ENCODE data around the gene TPK1.
"Not testable (repeated sequence)": the region's sequence is repeated elsewhere in the genome, so short reads cannot be mapped to it uniquely, and the experiment has no call there.

The TPK1 gene

GRCh38 chr7:144780071-144780608, 55.7 kb downstream of the TPK1 start:
- no peak overlapping the region for H3K4me3 ChIP-seq (ENCODE audit: low read depth, low read length)
- TF ChIP-seq CTCF (IDR thresholded peaks at IDR 0.05; ENCODE audit: borderline replicate concordance, insufficient read depth, low read depth, low read length) = no peak

DNA sequence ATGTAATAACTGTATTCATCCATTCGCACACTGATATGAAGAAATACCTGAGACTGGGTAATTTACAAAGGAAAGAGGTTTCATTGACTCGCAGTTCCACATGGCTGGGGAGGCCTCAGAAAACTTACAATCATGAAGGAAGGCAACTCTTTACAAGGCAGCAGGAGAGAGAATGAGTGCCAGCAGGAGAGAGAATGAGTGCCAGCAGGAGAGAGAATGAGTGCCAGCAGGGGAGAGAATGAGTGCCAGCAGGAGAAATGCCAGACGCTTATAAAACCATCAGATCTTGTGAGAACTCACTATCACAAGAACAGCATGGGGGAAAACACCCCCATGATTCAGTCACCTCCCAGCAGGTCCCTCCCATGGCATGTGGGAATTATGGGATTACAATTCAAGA, 58.0 kb downstream of the TPK1 start:
- not testable (repeated sequence) for H3K4me3 ChIP-seq (ENCODE audit: low read depth, low read length)

GRCh38 chr7:144777005-144777839, 58.6 kb downstream of the TPK1 start:
- no peak overlapping the region for H3K4me3 ChIP-seq (ENCODE audit: low read depth, low read length)
- TF ChIP-seq CTCF (IDR thresholded peaks at IDR 0.05; ENCODE audit: borderline replicate concordance, insufficient read depth, low read depth, low read length) = no peak

GRCh38 chr7:144776447-144776846, 59.4 kb downstream of the TPK1 start:
- TF ChIP-seq CTCF (IDR thresholded peaks at IDR 0.05; ENCODE audit: borderline replicate concordance, insufficient read depth, low read depth, low read length) = no peak
- H3K4me3 ChIP-seq (ENCODE audit: low read depth, low read length) = no peak overlapping the region

DNA sequence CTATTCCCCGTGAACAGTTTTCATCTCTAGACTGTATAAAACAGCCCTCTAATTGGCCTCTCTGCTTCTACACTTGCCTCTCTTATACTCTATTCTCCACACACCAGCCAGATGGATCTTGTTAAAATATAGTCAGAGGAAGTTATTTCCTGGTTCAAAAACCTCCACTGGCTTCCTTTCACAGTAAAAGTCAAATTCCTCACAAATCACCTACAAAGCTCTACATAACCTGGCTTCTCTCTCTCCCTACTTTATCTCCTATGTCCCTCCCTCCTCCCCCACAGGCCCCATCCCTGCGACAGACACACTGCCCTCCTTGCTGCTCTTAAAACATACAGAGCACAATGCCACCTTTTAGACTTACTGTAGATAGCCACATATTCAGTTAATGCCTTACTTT, 60.1 kb downstream of the TPK1 start:
- no peak for TF ChIP-seq CTCF (IDR thresholded peaks at IDR 0.05; ENCODE audit: borderline replicate concordance, insufficient read depth, low read depth, low read length)

DNA sequence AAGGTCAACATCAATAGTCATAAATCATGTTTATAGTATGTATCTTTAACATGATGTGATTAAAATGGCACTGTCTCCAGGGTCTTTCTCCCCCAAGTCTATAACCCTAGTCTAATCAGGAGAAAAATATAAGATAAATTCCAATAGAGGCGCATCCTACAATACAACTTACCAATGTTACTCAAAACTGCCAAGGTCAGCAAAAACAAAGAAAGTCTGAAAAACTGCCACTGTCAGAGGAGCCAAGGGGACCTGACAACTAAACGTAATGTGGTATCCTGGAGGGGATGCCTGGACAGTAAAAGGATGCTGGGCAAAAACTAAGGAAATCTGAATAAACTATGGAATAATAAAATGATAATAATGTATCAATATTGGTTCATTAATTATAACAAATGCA, 63.9 kb downstream of the TPK1 start:
- TF ChIP-seq CTCF (IDR thresholded peaks at IDR 0.05; ENCODE audit: borderline replicate concordance, insufficient read depth, low read depth, low read length) = no peak
- H3K4me3 ChIP-seq (ENCODE audit: low read depth, low read length) = no peak overlapping the region

More for the DNA sequence above, 60.1 kb downstream of the TPK1 start:
- no peak overlapping the region for H3K4me3 ChIP-seq (ENCODE audit: low read depth, low read length)

DNA sequence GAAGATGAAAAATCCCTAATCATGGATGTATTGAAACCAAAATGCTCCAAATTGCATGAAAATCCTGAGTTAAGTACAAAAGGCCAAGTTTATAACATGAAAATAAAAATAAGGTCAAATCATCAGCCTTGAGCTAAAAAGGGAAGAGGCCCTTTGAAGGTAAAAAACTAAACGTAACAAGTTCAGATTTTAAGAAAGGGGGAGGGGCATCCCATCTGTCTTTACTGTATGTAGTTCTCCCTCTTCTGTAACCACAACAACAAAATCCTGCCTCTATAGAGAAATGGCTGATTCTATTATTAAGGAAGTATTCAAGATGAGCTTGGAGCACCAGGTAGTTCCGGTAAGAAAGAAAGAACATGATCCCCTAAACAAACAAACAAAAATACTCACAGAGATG, 64.7 kb downstream of the TPK1 start:
- TF ChIP-seq CTCF (IDR thresholded peaks at IDR 0.05; ENCODE audit: borderline replicate concordance, insufficient read depth, low read depth, low read length) = no peak
- no peak overlapping the region for H3K4me3 ChIP-seq (ENCODE audit: low read depth, low read length)

All from GM12875 (cell line).